ENCODE data around the gene TRAF7.

GRCh38 chr16:2176047-2176446, 20.5 kb downstream of the TRAF7 start:
- no peak for TF ChIP-seq CTCF (IDR thresholded peaks at IDR 0.05 in 2 of 3, conservative IDR thresholded peaks at IDR 0.05 in 1 of 3; ENCODE audit: borderline replicate concordance in 1 of 3, insufficient read depth in 1 of 3, low read depth in 2 of 3, low read length in 2 of 3)
- no peak for TF ChIP-seq EZH2 (IDR thresholded peaks at IDR 0.05)
